IMR-90 (cell line): ENCODE data around the gene XIRP1.

Experiments
- CTCF ChIP-seq: conservative IDR thresholded peaks from 2 replicates; pipeline ENCODE4 v1.5.1; 2012; ENCODE audit warnings: mild to moderate bottlenecking, low read depth, low read length, improper control_type of control experiment
- NFE2L2 ChIP-seq: fragments of 150-350 bp; IDR thresholded peaks from 2 replicates; pipeline ENCODE4 v1.6.1; 2016; ENCODE audit warnings: low read depth, mild to moderate bottlenecking, low read length
- RAD21 ChIP-seq: IDR thresholded peaks from 2 replicates; pipeline ENCODE4 v1.6.1; 2012; ENCODE audit warnings: low read length, improper control_type of control experiment

- TF ChIP-seq CTCF, result no peak
- no peak for TF ChIP-seq NFE2L2
- no peak for TF ChIP-seq RAD21
Measured at GRCh38 chr3:39191773-39192172, 622 bp downstream of the XIRP1 start.
